HG03378 (cell line): ENCODE measurements around the gene IL32.

Source experiments
- ATAC-seq: cut with Tn5 transposase; IDR thresholded peaks from one replicate; pipeline ENCODE4 v1.9.1; 2021; ENCODE audit warnings: mild to moderate bottlenecking, moderate library complexity; ENCODE audit not compliant: unreplicated experiment

IL32 gene

DNA sequence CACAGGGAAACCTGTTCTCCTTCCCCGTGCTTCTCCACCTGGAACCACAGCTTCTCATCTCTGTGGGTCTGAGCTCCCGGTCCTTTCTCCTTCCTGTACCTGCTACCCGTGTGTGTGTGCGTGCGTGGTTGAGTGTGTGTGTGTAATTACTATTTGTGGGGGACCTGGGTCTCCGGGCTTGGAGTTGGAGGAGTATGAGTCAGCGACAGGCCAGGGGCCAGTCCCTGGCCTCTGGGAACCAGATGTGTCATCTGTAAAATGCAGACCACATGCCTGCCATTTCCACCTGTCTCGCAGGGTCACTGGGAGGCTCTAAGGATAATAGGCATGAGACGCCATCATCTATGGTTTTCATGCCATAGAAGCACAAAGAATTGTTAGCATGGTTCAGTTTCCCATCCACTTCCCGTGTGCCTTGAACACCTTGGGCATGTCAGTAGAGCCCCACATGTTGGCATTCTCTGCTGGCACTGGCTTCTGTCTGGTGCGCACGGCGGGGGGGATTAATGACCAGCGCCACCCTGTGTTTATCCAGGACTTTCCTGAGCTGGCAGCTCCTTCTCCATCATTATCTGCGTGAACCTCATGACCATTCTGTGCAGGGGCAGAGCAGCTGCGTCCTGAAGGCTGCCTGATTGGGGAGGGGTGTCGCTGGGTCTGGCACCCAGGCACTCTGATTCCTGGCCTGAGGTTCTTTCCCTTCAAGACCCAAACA is 48.5 kb downstream of the IL32 start:
- no peak for ATAC-seq

- ATAC-seq = no peak
These were observed 49.6 kb downstream of the IL32 start for GRCh38 chr16:3115003-3115402.

- no peak for ATAC-seq
These were observed 50.1 kb downstream of the IL32 start for GRCh38 chr16:3115561-3115960.

GRCh38 chr16:3118204-3118790 is 52.9 kb downstream of the IL32 start:
- ATAC-seq = no peak

DNA sequence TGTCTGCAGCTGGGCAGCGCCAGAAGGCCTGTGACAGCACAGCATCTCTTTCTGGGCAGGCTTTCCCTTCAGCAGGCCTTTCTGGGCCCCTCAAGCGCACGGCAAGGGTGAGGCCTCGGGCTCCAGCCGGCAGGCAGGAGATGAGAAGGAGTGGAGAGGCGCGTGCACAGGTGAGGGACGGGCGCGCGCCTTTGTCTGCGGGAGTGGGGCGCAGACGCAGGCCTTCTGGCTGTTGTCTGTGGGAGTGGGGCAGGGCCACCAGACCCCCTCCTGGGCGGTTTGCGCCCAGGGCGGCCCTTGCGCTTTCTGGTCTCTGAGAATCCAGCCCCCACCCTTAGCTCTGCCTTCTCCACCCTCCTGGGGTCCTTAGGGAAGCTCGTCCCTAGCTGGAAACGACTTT is 53.4 kb downstream of the IL32 start:
- ATAC-seq = no peak
